Nephron (organoid): ENCODE results near the gene FCN2.

Source experiments
- H3K27ac Mint-ChIP-seq, 3 experiments: 2 replicates each; pipeline ENCODE4 v1.8.0; 2020; ENCODE audit warnings: mixed read lengths in 3 of 3, mild to moderate bottlenecking in 2 of 3, moderate library complexity in 1 of 3
- H3K27me3 Mint-ChIP-seq: 2 replicates; pipeline ENCODE4 v1.8.0; 2021; ENCODE audit warnings: low read depth, mild to moderate bottlenecking, moderate library complexity, mixed read lengths
- H3K36me3 Mint-ChIP-seq: 2 replicates; pipeline ENCODE4 v1.8.0; 2020; ENCODE audit warnings: low read depth, mixed read lengths
- H3K4me1 Mint-ChIP-seq: 2 replicates; pipeline ENCODE4 v1.8.0; 2020; ENCODE audit warnings: mixed read lengths
- H3K4me3 Mint-ChIP-seq, 3 experiments: 2 replicates each; pipeline ENCODE4 v1.8.0; 2020; ENCODE audit warnings: mild to moderate bottlenecking in 3 of 3, mixed read lengths in 3 of 3, moderate library complexity in 2 of 3
- H3K9me3 Mint-ChIP-seq: 2 replicates; pipeline ENCODE4 v1.8.0; 2020; ENCODE audit warnings: mixed read lengths
- TF ChIP-seq, protein P1 (sequence below), 3 experiments: fragments of 200-600 bp; sonication (generic); IDR thresholded peaks; one replicate each; pipeline ENCODE4 v1.5.0; 2021; ENCODE audit warnings: antibody characterized with exemption in 3 of 3; ENCODE audit not compliant: unreplicated experiment in 3 of 3

Gene FCN2

DNA sequence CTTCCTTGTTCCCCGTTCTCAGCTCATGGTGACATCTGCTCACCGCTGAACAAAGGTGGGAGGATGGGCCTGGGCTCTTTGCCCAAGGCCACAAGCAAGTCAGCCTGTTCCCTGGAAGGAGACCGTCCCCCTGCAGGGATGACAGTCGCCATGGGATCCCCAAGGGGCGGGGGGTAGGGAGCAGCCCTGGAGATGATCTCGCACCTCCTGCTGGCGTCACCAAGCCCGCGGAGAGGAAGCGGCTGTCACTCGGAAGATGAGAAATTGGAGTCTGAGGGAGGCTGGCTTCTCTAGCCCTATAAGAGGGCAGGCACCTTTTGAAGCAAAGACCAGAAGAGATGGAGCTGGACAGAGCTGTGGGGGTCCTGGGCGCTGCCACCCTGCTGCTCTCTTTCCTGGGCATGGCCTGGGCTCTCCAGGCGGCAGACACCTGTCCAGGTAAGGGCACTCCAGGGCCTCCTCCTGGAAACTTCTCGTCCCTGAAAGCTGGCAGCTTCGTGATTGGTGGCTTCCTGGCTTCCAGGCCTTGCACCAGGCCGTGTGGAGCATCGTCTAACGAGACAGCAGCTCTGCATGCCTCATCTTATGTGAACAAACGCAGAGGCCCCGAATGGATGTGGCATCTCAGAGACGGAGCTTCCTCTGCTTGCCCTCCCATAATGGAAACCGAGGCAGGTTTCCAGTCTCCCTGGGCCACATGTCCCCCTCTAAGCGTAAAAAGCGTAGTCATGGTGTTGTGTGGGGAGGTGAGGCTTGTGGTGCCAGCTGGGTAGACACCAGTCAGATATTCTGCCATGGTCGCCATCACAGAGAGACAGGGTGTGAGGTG lies at the start of gene FCN2:
Gene FCN2, plus strand, starts transcription at position 327 of the 829 bp plus-strand sequence. Its CDS starts 12 bp downstream, at position 339.
- no peaks in the 10 kb centered on the region for H3K36me3 Mint-ChIP-seq
- no peaks in the 10 kb centered on the region for H3K9me3 Mint-ChIP-seq
- TF ChIP-seq, protein P1, sequence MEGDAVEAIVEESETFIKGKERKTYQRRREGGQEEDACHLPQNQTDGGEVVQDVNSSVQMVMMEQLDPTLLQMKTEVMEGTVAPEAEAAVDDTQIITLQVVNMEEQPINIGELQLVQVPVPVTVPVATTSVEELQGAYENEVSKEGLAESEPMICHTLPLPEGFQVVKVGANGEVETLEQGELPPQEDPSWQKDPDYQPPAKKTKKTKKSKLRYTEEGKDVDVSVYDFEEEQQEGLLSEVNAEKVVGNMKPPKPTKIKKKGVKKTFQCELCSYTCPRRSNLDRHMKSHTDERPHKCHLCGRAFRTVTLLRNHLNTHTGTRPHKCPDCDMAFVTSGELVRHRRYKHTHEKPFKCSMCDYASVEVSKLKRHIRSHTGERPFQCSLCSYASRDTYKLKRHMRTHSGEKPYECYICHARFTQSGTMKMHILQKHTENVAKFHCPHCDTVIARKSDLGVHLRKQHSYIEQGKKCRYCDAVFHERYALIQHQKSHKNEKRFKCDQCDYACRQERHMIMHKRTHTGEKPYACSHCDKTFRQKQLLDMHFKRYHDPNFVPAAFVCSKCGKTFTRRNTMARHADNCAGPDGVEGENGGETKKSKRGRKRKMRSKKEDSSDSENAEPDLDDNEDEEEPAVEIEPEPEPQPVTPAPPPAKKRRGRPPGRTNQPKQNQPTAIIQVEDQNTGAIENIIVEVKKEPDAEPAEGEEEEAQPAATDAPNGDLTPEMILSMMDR (IDR thresholded peaks at IDR 0.05; ENCODE audit: unreplicated experiment in 3 of 3), result no peak
- no peak within 1 kb of the TSS for H3K27ac Mint-ChIP-seq
- H3K4me1 Mint-ChIP-seq, result no peaks in the 10 kb centered on the region
- peaks cover 10% of the 10 kb centered on the region for H3K27me3 Mint-ChIP-seq
- no peak within 1 kb of the TSS for H3K4me3 Mint-ChIP-seq

DNA sequence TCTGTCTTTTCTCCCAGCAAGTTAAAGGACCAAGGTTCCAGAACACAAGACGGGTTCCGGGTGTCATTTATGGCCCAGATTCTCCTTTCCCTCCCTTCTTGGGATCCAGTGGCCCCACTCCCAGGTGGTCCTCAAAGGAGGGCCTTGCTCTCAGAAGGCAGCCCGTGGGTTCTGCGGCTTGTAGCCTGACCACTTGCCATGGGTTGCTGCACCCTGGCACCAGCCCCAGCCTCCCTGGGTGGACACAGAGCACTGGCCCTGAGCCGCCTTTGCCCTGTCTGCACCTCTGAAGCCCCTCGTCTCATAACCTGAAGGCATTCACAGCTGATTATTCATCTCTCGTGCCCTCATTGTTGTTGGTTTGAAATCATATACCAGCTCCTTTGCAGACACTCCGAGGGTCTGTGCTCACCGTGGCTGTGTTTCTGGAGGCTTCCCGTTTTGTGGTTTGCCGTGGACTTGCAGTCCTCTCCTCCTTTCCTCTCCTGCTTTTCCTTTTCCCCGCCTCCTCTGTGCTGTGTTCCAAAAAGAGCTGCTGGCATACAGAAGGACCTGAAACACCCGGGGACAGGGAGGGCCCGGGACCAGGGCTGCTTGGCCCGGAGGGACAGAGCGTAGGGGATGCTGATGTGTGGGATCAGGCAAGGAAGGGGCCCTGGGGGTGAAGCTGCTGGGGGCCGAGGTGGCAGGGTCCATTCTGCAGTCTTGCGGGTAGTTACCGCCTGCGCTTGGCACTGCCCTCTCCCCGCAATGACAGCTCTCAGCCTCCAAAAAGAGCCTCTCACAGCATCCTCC lies 49.5 kb upstream of the FCN2 start:
- Mint-ChIP-seq H3K9me3 (no peaks in the 10 kb centered on the region), H3K36me3 (peaks cover 11% of the 10 kb centered on the region), H3K27me3 (no peaks in the 10 kb centered on the region), H3K27ac (no peak overlapping the region), H3K4me3 (no peak overlapping the region), H3K4me1 (no peaks in the 10 kb centered on the region)
- TF ChIP-seq, protein P1 (IDR thresholded peaks at IDR 0.05; ENCODE audit: unreplicated experiment in 3 of 3), result no peak

DNA sequence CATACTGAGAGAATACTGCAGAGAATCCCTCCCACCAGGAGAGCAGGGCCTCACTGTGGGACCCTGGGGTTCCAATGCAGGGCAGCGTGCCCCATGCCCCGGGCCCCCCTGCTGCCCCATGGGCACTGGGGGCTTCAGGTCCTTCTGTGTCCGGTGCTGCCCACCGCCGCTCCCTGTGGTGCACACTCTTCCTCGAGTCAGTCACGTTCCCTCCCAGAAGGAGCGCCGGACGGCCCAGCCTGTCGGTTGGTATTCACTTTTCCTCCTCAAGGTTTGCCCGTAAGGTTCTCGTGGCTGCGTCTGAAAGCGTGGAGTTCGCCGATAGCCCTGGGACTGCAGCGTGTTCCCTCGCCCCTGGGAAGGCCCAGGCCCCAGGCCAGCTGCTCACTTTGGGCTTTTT lies 48.1 kb upstream of the FCN2 start:
- TF ChIP-seq, protein P1 (IDR thresholded peaks at IDR 0.05; ENCODE audit: unreplicated experiment in 3 of 3), result no peak
- Mint-ChIP-seq H3K27ac (no peak overlapping the region), H3K36me3 (peaks cover 4% of the 10 kb centered on the region), H3K9me3 (no peaks in the 10 kb centered on the region), H3K27me3 (no peaks in the 10 kb centered on the region), H3K4me3 (no peak overlapping the region), H3K4me1 (no peaks in the 10 kb centered on the region)

DNA sequence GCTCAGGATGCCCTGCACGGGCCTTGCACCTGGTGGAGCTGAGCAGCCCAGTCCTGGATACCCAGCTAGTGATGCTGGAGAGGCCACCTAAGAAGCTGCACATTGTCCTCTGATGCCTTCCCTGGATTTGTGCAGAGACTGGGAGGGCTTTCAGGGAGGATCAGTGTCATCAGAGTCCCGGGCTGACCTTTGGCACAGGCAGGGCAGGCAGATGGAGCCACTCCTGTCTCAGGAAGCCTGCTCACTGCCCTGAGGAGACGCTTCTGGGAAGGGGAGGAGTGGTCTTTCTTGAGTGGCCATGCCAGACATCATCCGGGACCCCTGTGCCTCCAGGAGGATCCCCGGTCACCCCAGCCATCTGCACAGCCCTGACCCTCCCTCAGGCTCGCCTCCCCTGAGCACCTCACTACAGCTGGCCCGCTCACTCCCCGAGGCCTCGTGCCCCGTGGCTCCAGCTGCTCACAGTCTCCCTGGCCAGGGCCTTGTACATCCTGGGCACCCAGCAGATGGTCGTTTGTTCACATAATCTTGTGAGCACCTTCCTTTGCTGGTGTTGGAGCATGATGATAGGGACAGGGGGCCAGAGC lies 47.2 kb upstream of the FCN2 start:
- TF ChIP-seq, protein P1 (IDR thresholded peaks at IDR 0.05; ENCODE audit: unreplicated experiment in 3 of 3), result no peak
- Mint-ChIP-seq H3K27me3 (no peaks in the 10 kb centered on the region), H3K9me3 (no peaks in the 10 kb centered on the region), H3K27ac (no peak overlapping the region), H3K36me3 (peaks cover 6% of the 10 kb centered on the region), H3K4me3 (no peak overlapping the region), H3K4me1 (no peaks in the 10 kb centered on the region)

DNA sequence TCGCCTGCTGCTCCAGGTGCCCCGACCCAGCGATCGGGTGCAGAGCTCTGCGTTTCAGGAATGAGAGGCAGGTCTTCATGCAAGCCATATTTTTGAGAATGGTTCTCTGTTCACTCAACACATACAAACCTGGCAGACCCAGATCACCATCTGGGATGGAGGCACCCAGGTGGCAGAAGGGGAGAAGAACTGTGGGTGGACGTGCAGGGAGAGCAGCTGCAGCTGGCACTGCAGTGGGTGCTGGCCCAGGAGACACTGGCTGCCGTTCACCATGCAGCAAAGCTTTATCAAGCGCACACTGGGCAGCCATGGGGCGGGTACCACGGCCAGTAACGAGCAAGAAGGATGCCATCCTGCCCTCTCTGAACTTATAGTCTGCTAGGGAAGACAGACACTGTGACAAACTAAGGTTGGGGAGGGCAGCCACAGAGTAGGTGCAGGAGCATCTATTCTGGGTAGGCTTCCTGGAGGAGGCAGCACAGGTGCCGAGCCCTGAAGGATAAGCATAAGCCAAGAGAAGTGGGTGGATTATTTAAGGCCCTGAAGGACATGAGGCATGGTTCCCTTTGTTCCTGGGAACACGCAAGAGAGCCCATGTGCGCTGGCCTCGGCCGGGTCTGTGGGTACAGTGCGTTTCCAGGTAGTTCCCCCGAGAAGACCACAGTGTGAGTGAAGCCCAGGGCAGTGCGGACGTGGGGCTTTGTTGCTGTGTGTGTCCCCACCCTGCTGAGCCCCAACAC lies 46.2 kb upstream of the FCN2 start:
- no peaks in the 10 kb centered on the region for H3K27me3 Mint-ChIP-seq
- TF ChIP-seq, protein P1 (IDR thresholded peaks at IDR 0.05; ENCODE audit: unreplicated experiment in 3 of 3), result no peak
- H3K9me3 Mint-ChIP-seq, result no peaks in the 10 kb centered on the region
- peaks cover 7% of the 10 kb centered on the region for H3K36me3 Mint-ChIP-seq
- no peak overlapping the region for H3K4me3 Mint-ChIP-seq
- no peak overlapping the region for H3K27ac Mint-ChIP-seq
- H3K4me1 Mint-ChIP-seq, result no peaks in the 10 kb centered on the region
